ENCODE results near the gene CFTR. TPM values are rescaled to one million over a fixed set of nuclear protein-coding genes. Genes with fewer than 3 reads are reported as not detected.

CFTR gene
- total RNA-seq, 1 donor from 2014 or later: 10.3 TPM

DNA sequence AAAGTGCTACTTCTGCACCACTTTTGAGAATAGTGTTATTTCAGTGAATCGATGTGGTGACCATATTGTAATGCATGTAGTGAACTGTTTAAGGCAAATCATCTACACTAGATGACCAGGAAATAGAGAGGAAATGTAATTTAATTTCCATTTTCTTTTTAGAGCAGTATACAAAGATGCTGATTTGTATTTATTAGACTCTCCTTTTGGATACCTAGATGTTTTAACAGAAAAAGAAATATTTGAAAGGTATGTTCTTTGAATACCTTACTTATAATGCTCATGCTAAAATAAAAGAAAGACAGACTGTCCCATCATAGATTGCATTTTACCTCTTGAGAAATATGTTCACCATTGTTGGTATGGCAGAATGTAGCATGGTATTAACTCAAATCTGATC is 110.4 kb downstream of the CFTR start:
- Histone ChIP-seq H3K27me3 (ENCODE audit: control insufficient read depth, insufficient read depth, low read length) (no peaks in the 10 kb centered on the region), H3K36me3 (ENCODE audit: control insufficient read depth, insufficient read depth, low read length) (no peaks in the 10 kb centered on the region), H3K4me3 (ENCODE audit: low read depth, low read length) (no peak overlapping the region)
- DNase-seq (ENCODE audit: low read depth): no peak
- TF ChIP-seq, protein P1, sequence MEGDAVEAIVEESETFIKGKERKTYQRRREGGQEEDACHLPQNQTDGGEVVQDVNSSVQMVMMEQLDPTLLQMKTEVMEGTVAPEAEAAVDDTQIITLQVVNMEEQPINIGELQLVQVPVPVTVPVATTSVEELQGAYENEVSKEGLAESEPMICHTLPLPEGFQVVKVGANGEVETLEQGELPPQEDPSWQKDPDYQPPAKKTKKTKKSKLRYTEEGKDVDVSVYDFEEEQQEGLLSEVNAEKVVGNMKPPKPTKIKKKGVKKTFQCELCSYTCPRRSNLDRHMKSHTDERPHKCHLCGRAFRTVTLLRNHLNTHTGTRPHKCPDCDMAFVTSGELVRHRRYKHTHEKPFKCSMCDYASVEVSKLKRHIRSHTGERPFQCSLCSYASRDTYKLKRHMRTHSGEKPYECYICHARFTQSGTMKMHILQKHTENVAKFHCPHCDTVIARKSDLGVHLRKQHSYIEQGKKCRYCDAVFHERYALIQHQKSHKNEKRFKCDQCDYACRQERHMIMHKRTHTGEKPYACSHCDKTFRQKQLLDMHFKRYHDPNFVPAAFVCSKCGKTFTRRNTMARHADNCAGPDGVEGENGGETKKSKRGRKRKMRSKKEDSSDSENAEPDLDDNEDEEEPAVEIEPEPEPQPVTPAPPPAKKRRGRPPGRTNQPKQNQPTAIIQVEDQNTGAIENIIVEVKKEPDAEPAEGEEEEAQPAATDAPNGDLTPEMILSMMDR (IDR thresholded peaks at IDR 0.05; ENCODE audit: insufficient read depth, low read length, poor library complexity, severe bottlenecking): no peak

DNA sequence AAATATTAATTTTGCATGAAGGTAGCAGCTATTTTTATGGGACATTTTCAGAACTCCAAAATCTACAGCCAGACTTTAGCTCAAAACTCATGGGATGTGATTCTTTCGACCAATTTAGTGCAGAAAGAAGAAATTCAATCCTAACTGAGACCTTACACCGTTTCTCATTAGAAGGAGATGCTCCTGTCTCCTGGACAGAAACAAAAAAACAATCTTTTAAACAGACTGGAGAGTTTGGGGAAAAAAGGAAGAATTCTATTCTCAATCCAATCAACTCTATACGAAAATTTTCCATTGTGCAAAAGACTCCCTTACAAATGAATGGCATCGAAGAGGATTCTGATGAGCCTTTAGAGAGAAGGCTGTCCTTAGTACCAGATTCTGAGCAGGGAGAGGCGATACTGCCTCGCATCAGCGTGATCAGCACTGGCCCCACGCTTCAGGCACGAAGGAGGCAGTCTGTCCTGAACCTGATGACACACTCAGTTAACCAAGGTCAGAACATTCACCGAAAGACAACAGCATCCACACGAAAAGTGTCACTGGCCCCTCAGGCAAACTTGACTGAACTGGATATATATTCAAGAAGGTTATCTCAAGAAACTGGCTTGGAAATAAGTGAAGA is 112.3 kb downstream of the CFTR start:
- Histone ChIP-seq H3K27me3 (ENCODE audit: control insufficient read depth, insufficient read depth, low read length) (no peaks in the 10 kb centered on the region), H3K4me3 (ENCODE audit: low read depth, low read length) (no peak overlapping the region), H3K36me3 (ENCODE audit: control insufficient read depth, insufficient read depth, low read length) (no peaks in the 10 kb centered on the region)
- TF ChIP-seq, protein P1 (IDR thresholded peaks at IDR 0.05; ENCODE audit: insufficient read depth, low read length, poor library complexity, severe bottlenecking): no peak
- no peak for DNase-seq (ENCODE audit: low read depth)

GRCh38 chr7:117596134-117596533 is 116.3 kb downstream of the CFTR start:
- no peak for DNase-seq (ENCODE audit: low read depth)
- Histone ChIP-seq H3K4me3 (ENCODE audit: low read depth, low read length) (no peak overlapping the region), H3K36me3 (ENCODE audit: control insufficient read depth, insufficient read depth, low read length) (no peaks in the 10 kb centered on the region), H3K27me3 (ENCODE audit: control insufficient read depth, insufficient read depth, low read length) (no peaks in the 10 kb centered on the region)
- TF ChIP-seq, protein P1 (IDR thresholded peaks at IDR 0.05; ENCODE audit: insufficient read depth, low read length, poor library complexity, severe bottlenecking): no peak

DNA sequence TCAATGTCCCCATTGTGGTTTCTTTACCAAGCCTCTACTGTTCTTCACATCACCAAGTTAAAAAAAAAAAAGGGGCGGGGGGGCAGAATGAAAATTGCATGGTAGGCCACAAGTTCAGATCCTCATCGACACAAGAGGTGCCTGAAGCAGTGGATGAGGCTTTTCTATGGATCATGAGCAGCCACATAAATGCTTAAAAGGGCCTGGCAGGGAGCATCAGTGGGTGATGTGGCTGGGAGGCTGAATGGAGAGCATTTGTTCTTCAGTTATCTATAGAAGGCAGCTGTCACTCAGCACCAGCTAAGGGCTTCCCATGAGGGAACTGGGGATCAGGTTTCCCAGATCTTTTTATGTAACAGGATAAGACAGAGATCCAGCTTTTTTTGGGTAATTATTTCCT is 117.9 kb downstream of the CFTR start:
- H3K27me3 ChIP-seq (ENCODE audit: control insufficient read depth, insufficient read depth, low read length): no peaks in the 10 kb centered on the region
- H3K36me3 ChIP-seq (ENCODE audit: control insufficient read depth, insufficient read depth, low read length): no peaks in the 10 kb centered on the region
- TF ChIP-seq, protein P1 (IDR thresholded peaks at IDR 0.05; ENCODE audit: insufficient read depth, low read length, poor library complexity, severe bottlenecking): no peak
- no peak for DNase-seq (ENCODE audit: low read depth)
- H3K4me3 ChIP-seq (ENCODE audit: low read depth, low read length): no peak overlapping the region

DNA sequence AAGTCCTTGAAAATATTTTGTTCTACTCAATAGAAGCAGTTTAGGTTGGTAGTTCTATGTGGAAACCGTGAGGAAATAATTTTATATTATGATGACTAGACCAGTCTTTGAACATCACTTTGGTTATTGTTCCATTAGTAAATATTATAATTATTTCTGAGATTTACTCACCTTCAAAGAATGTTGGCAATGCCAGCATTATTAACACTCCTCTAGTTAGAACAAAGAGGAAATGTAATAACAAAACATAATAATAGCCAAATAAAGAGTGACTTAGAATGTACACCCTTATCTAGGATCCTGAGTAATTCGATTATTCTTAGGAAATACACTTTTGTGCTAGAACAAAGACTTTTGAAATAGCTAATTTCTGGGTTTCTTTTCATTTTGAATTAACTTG is 121.1 kb downstream of the CFTR start:
- H3K36me3 ChIP-seq (ENCODE audit: control insufficient read depth, insufficient read depth, low read length): no peaks in the 10 kb centered on the region
- DNase-seq (ENCODE audit: low read depth): no peak
- TF ChIP-seq, protein P1 (IDR thresholded peaks at IDR 0.05; ENCODE audit: insufficient read depth, low read length, poor library complexity, severe bottlenecking): no peak
- H3K4me3 ChIP-seq (ENCODE audit: low read depth, low read length): no peak overlapping the region
- H3K27me3 ChIP-seq (ENCODE audit: control insufficient read depth, insufficient read depth, low read length): no peaks in the 10 kb centered on the region

- Histone ChIP-seq H3K36me3 (ENCODE audit: control insufficient read depth, insufficient read depth, low read length) (no peaks in the 10 kb centered on the region), H3K27me3 (ENCODE audit: control insufficient read depth, insufficient read depth, low read length) (no peaks in the 10 kb centered on the region), H3K4me3 (ENCODE audit: low read depth, low read length) (no peak overlapping the region)
- TF ChIP-seq, protein P1 (IDR thresholded peaks at IDR 0.05; ENCODE audit: insufficient read depth, low read length, poor library complexity, severe bottlenecking): no peak
- no peak for DNase-seq (ENCODE audit: low read depth)
These were observed 123.8 kb downstream of the CFTR start for GRCh38 chr7:117603627-117604026.
